Spleen (tissue), 11 donors: ENCODE results near the gene METRNL. TPM values are rescaled to one million over a fixed set of nuclear protein-coding genes. Genes with fewer than 3 reads are reported as not detected.

Experiments
- DNase-seq: peaks from one replicate; pipeline ENCODE4 v3.0.0-alpha.2; 2020
- H3K27ac ChIP-seq, 8 donors: fragments of 200-600 bp; sonication (generic) in 7 of 8; 1 replicate in 4 of 8; 2 replicates in 4 of 8; pipeline versions ENCODE4 v1.5.0 to v1.8.0; 2016 to 2021; ENCODE audit warnings: inconsistent platforms in 4 of 8, mild to moderate bottlenecking in 4 of 8, moderate library complexity in 1 of 8
- H3K27me3 ChIP-seq, 7 donors: fragments of 200-600 bp; sonication (generic) in 6 of 7; replicated peaks in 1 of 7; 1 replicate in 4 of 7; 2 replicates in 3 of 7; pipeline versions ENCODE4 v1.5.0 to v1.8.0; 2016 to 2021; ENCODE audit warnings: inconsistent platforms in 3 of 7, mild to moderate bottlenecking in 1 of 7
- H3K36me3 ChIP-seq, 6 donors: fragments of 200-600 bp; sonication (generic) in 5 of 6; 1 replicate in 4 of 6; 2 replicates in 2 of 6; pipeline versions ENCODE4 v1.5.0 to v1.8.0; 2016 to 2021; ENCODE audit warnings: inconsistent platforms in 2 of 6
- H3K4me1 ChIP-seq, 6 donors: fragments of 200-600 bp; sonication (generic) in 5 of 6; 1 replicate in 3 of 6; 2 replicates in 3 of 6; pipeline versions ENCODE4 v1.5.0 to v1.8.0; 2016 to 2021; ENCODE audit warnings: inconsistent platforms in 3 of 6
- H3K4me3 ChIP-seq, 8 donors: fragments of 200-600 bp; sonication (generic) in 7 of 8; 1 replicate in 4 of 8; 2 replicates in 4 of 8; pipeline versions ENCODE4 v1.5.0 to v1.8.0; 2016 to 2021; ENCODE audit warnings: inconsistent platforms in 4 of 8, mild to moderate bottlenecking in 4 of 8, moderate library complexity in 2 of 8
- H3K9me3 ChIP-seq, 8 donors: fragments of 200-600 bp; sonication (generic) in 7 of 8; 1 replicate in 4 of 8; 2 replicates in 4 of 8; pipeline versions ENCODE4 v1.5.0 to v1.8.0; 2016 to 2021; ENCODE audit warnings: inconsistent platforms in 4 of 8
- CTCF ChIP-seq, 11 experiments: fragments of 200-600 bp in 7 of 11; fragments of 450-650 bp in 4 of 11; sonication (generic) in 4 of 11; IDR thresholded peaks in 8 of 11; conservative IDR thresholded peaks in 3 of 11; 1 replicate in 7 of 11; 2 replicates in 4 of 11; pipeline versions ENCODE4 v1.4.0 to v1.8.0; 2016 to 2021; ENCODE audit warnings: antibody characterized with exemption in 11 of 11, inconsistent platforms in 4 of 11, mild to moderate bottlenecking in 1 of 11
- POLR2A ChIP-seq, 3 donors: fragments of 450-650 bp; IDR thresholded peaks; one replicate each; pipeline ENCODE4 v1.5.1; 2017; ENCODE audit warnings: antibody characterized with exemption in 3 of 3, mild to moderate bottlenecking in 1 of 3
- POLR2AphosphoS5 ChIP-seq, 3 donors: sonication (generic); formaldehyde crosslinking; IDR thresholded peaks; one replicate each; pipeline ENCODE4 v1.5.1; 2017; ENCODE audit warnings: antibody characterized with exemption in 3 of 3
- WGBS, 5 donors: extraction: QIAGEN DNeasy Blood & Tissue Kit in 3 of 5; methylation state at CpG; one replicate each; pipeline versions ENCODE4 v1.1.5 to v1.1.7; 2013 to 2018; 5-methylcytosine and 5-hydroxymethylcytosine counted together
- intact Hi-C: fragments of 100-400 bp; cut with DNase I; formaldehyde crosslinking; loops from one replicate; pipeline ENCODE4 v1.15.0; 2023; ENCODE audit warnings: low total_unique reads
- polyA plus RNA-seq, 3 donors: library from polyadenylated mRNA; stranded (reverse); fragments of 200-250 nt; gene quantifications; one replicate each; pipeline ENCODE4 v1.2.1, GENCODE V29; 2013
- total RNA-seq, 7 donors: library from RNA; depleted of rRNA in 3 of 7; stranded (reverse); fragments of >200 nt in 3 of 7; fragmentation: NEBNext Ultra II Directional in 4 of 7; extraction: Animal tissue kit (Norgen Biotek cat#: 25700) in 4 of 7; gene quantifications; one replicate each; pipeline versions ENCODE4 v1.1.0 to v1.2.1, GENCODE V29; 2016 to 2021
- donor health status: healthy with polysubstance abuse.
- donor health status: DM: no; HTN: no; CAD: no; lungs with moderate emphysema.
- donor health status: DM: no; HTN: no; CAD: no.
- donor health status: Bipolar disorder and iron deficiency.
- donor health status: healthy.
- donor health status: DM: no; HTN: no; CAD: no.
- donor health status: DM: yes; HTN: yes; CAD: no.

METRNL gene
- total and polyA plus RNA-seq, 10 donors, result 14.7 to 51.2 (median 35.0) TPM

- Histone ChIP-seq H3K4me1 (peaks cover 13 to 84% (median 50%) of the 10 kb centered on the region in 6 donors), H3K4me3 (peak overlapping the region; percentile 42 to 84 (median 62)), H3K9me3 (no peaks in the 10 kb centered on the region), H3K27ac (peak overlapping the region; percentile 8 to 91 (median 76)), H3K36me3 (peaks cover 0 to 23% (median 0%) of the 10 kb centered on the region in 6 donors), H3K27me3 (peaks cover 0 to 43% (median 5%) of the 10 kb centered on the region in 7 donors)
- intact Hi-C loops, result no loop called here
- DNase-seq, result peak; percentile 90
- TF ChIP-seq POLR2AphosphoS5 (IDR thresholded peaks at IDR 0.05) (peak; percentile 57 to 79 (median 79)), POLR2A (IDR thresholded peaks at IDR 0.05) (no peak)
- WGBS, 5 donors, result 34 to 54% (median 50%) methylated on average over 8 to 23 of the region's 23 CpGs
Observed at GRCh38 chr17:83081684-83082201, 2.3 kb downstream of the METRNL start.

GRCh38 chr17:83082424-83082823 is 3.0 kb downstream of the METRNL start:
- H3K4me3 ChIP-seq, result peak overlapping the region in 1 of 8 donors; percentile 84
- TF ChIP-seq CTCF (IDR thresholded peaks at IDR 0.05 in 8 of 11, conservative IDR thresholded peaks at IDR 0.05 in 3 of 11), result no peak
- TF ChIP-seq POLR2AphosphoS5 (IDR thresholded peaks at IDR 0.05), result no peak
- no peak for TF ChIP-seq POLR2A (IDR thresholded peaks at IDR 0.05)
- H3K9me3 ChIP-seq, result no peaks in the 10 kb centered on the region
- no peak for DNase-seq
- intact Hi-C loops, result no loop called here
- peaks cover 0 to 37% (median 5%) of the 10 kb centered on the region in 7 donors for H3K27me3 ChIP-seq
- H3K4me1 ChIP-seq, result peaks cover 13 to 84% (median 50%) of the 10 kb centered on the region in 6 donors
- WGBS, 5 donors, result 82 to 90% (median 83%) methylated on average over 8 of the region's 8 CpGs
- peaks cover 0 to 28% (median 1%) of the 10 kb centered on the region in 6 donors for H3K36me3 ChIP-seq
- peak overlapping the region in 3 of 8 donors; percentile 88 to 91 (median 89) for H3K27ac ChIP-seq

GRCh38 chr17:83082909-83083367 is 3.5 kb downstream of the METRNL start:
- peaks cover 13 to 84% (median 53%) of the 10 kb centered on the region in 6 donors for H3K4me1 ChIP-seq
- DNase-seq, result no peak
- WGBS, 5 donors, result 84 to 89% (median 88%) methylated on average over 20 of the region's 20 CpGs
- peak overlapping the region in 5 of 8 donors; percentile 39 to 91 (median 88) for H3K27ac ChIP-seq
- peaks cover 0 to 33% (median 4%) of the 10 kb centered on the region in 6 donors for H3K36me3 ChIP-seq
- peak overlapping the region in 1 of 8 donors; percentile 22 for H3K4me3 ChIP-seq
- TF ChIP-seq POLR2AphosphoS5 (IDR thresholded peaks at IDR 0.05) (peak in 1 of 3 donors; percentile 63), CTCF (IDR thresholded peaks at IDR 0.05 in 8 of 11, conservative IDR thresholded peaks at IDR 0.05 in 3 of 11) (no peak), POLR2A (IDR thresholded peaks at IDR 0.05) (no peak)
- intact Hi-C loops, result no loop called here
- no peaks in the 10 kb centered on the region for H3K9me3 ChIP-seq
- H3K27me3 ChIP-seq, result peaks cover 0 to 32% (median 5%) of the 10 kb centered on the region in 7 donors

- Histone ChIP-seq H3K27me3 (peaks cover 0 to 25% (median under 1%) of the 10 kb centered on the region in 7 donors), H3K9me3 (no peaks in the 10 kb centered on the region), H3K4me3 (peak overlapping the region in 1 of 8 donors; percentile 22), H3K27ac (peak overlapping the region in 7 of 8 donors; percentile 20 to 91 (median 49)), H3K36me3 (peaks cover 0 to 40% (median 7%) of the 10 kb centered on the region in 6 donors), H3K4me1 (peaks cover 16 to 84% (median 54%) of the 10 kb centered on the region in 6 donors)
- 56 to 67% (median 64%) methylated on average over 25 of the region's 25 CpGs for WGBS, 5 donors
- intact Hi-C loops, result no loop called here
- DNase-seq, result no peak
- no peak for TF ChIP-seq POLR2A (IDR thresholded peaks at IDR 0.05)
- peak; percentile 12 to 55 (median 46) for TF ChIP-seq POLR2AphosphoS5 (IDR thresholded peaks at IDR 0.05)
Observed at GRCh38 chr17:83083368-83084201, 4.2 kb downstream of the METRNL start.
